ENCODE measurements around the gene GGTLC3.
"Not testable (repeated sequence)": the region's sequence is repeated elsewhere in the genome, so short reads cannot be mapped to it uniquely, and the experiment has no call there.

DNA sequence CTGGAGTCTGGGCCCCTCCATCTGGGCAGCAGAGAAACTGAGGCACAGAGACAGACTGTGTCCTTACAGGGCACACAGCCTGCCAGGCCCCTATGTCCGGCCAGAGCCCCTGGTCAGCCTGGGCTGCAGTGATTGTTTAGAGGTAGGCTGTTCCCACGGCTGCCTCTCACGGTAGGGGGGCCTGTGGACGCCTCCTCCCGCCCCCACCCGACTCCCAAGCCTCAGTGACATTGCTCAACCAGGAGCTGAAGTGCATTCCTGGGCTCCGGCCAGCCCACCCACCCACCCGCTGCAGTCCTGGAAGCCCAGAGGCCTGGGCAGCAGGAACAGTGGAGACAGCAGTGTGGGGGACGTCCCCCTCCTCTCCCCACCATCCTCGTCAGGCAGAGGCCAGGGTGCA is 4.5 kb downstream of the GGTLC3 start:
- TF ChIP-seq POLR2A (IDR thresholded peaks at IDR 0.05; ENCODE audit: low read depth, low read length); POLR2AphosphoS5 (IDR thresholded peaks at IDR 0.05; ENCODE audit: low read depth, low read length); TAF1 (IDR thresholded peaks at IDR 0.05; ENCODE audit: borderline replicate concordance, low read depth, low read length): not testable (repeated sequence)

Data from GM12892 (cell line).